Hematopoietic multipotent progenitor cell (in vitro differentiated cells): ENCODE results near the gene DPP7. TPM values are rescaled to one million over a fixed set of nuclear protein-coding genes. Genes with fewer than 3 reads are reported as not detected.
"Not testable (repeated sequence)": the region's sequence is repeated elsewhere in the genome, so short reads cannot be mapped to it uniquely, and the experiment has no call there.

Experiments used
- DNase-seq, 3 donors: peaks; one replicate each; pipeline ENCODE4 v3.0.0-alpha.2; 2011 to 2015; ENCODE audit warnings: low read depth in 2 of 3, low spot score in 2 of 3
- total RNA-seq: library from RNA; depleted of rRNA; stranded (reverse); fragments of >200 nt; gene quantifications from one replicate; pipeline ENCODE4 v1.2.3, GENCODE V29; 2012

DPP7 gene
- total RNA-seq, 1 donor = 154 TPM

DNA sequence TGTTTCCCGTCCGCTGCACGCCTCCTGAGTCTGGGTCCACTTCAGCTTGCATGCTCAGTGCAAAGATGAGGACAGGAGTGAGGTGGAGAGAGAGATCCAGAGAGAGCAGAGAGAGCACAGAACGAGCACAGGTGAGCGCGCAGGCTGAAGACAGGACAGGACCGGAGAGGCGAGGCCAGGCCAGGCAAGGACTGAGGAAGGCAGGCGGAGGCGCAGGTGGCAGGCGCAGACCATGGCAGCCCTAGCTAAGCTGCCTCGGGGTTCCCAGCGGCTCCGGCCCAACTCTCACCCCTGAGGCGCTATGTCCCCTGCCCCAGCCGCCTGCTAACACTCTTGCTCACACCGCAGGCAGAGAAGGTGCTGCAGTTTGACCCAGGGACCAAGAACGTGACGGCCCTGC lies 34.1 kb upstream of the DPP7 start:
- no peak for DNase-seq

DNA sequence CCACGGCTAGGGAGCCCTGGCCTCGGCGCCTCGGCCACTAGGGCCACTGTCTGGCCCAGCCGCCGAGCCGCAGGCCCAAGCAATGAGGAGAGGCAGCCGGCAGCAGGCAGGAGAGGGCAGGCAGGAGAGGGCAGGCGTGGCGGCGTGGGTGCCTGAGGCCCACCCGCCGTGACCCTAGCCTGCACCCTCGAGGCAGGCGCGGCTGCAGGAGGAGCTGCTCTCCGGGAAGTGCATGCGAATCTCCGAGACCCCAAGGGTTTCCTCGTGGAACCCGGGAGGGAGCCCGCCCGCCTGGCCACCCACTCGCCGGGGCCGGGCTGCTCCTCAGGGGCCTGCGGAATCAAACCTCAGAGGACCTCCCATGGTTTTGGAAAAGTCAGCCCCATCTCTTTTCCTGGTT lies 33.7 kb upstream of the DPP7 start:
- DNase-seq = no peak

DNA sequence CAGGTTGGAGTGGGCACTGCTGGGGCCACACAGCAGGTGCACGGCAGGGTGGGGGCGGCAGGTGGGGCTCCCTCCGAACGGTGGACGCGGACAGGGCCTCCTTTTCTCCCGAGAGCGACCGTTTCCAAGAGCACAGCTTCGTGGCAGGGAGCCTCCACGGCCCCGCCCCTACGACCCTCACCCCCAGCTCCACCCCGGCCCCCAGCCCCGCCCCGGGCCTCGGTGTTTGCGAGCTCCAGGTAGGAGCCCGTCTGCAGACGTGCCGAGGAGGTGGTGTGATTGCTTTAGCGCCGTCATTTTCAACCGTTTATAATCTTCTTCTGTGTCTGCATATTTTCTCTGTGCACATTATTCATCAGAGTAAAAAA lies 33.2 kb upstream of the DPP7 start:
- DNase-seq = no peak

DNA sequence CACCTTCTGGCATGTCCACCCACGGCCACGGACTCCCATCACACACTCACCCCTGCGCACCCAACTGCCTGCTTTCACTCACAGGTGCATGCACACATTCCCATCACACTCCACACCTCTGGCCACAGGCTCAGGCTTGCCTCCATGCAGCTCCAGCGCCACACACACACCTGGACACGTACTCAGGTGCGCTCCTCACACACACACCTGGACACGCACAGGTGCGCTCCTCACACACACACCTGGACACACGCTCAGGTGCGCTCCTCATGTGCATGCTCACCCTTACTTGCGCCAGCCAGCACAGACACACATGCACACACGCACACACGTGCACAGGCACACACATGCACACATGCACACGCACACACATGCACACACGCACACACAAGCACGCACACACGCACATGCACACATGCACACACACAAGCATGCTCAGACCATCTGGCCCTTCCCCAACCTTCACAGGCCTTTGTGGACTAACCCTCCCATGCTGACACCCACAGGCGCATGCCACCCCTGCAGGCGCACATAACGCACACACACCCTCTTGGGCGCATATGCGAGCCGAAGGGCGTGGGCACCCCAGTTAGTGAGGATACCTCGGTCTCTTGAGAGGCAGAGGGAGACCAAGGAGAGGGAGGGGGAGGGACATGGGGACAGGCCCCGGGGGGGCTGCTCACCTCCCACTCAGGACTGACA lies 32.7 kb upstream of the DPP7 start:
- no peak for DNase-seq

DNA sequence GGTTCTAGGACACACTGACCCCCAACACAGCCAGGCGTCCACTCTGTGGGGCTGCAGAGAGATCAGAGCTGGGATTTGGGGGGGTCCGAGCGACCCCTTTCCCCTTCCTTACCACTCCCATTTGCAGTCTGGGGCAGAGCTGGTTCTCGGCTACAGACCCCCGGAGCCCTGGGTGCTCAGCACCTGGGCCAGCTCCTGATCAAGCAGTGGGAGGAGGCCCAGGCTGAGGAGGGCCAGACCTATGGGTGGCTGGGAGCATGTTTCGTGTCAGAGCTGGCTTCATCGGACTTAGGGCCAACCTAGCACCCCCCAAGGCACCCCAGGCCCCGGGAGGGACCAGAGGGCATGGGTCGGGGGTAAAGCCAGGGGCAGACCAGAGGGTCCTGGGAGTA lies 32.0 kb upstream of the DPP7 start:
- no peak for DNase-seq

DNA sequence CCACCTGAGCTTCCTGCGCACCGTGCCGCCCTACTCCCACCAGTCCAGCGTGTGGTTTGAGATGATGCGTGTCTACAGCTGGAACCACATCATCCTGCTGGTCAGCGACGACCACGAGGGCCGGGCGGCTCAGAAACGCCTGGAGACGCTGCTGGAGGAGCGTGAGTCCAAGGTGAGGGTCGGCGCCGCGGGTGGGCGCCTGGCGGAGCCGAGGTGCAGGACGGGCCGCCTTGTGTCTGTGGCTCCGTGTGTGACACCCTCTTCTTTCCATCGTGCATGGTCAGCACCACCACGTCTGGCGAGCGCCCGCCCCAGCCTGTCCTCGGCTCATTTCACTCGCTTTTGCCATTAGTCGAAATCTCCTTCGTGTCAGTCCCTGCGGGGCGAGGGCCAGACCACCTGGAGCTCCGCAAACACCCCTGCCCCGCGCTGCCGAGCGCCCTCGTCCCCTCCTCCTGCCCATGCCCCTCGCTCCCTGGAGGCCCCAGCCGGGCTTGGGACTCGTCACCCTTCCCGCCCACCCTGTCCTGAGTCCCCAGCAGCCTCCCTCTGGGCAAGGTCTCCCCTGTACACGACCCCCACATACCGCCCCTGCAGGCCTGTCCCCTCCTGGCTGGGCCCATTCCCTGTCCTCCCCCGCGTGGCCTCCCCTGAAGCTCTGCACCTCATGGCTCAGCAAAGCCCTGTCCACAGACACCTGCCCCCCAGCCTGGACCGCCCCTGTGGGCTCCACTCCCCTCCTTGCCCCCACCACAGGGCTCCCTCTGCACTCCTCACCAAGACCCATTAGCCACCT lies 31.4 kb upstream of the DPP7 start:
- no peak for DNase-seq

DNA sequence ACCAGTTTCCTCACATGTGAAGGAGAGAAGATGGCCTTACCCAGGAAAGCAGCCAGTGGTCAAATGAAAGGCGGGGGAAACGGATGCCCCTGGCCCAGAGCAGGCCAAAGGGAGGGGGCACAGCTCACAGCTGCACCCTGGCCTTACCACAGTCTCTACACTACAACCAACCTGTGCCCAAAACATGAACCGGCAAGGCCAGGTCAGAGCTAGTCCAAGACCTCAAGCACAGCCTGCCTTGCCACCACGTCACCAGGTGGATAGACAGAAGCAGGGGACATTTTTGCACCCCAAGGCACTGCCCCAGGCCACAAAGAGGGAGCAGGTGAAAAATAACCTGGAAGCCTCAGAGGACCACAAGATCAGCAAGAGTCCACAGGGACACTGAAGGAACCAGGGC lies 28.9 kb upstream of the DPP7 start:
- DNase-seq = no peak

DNA sequence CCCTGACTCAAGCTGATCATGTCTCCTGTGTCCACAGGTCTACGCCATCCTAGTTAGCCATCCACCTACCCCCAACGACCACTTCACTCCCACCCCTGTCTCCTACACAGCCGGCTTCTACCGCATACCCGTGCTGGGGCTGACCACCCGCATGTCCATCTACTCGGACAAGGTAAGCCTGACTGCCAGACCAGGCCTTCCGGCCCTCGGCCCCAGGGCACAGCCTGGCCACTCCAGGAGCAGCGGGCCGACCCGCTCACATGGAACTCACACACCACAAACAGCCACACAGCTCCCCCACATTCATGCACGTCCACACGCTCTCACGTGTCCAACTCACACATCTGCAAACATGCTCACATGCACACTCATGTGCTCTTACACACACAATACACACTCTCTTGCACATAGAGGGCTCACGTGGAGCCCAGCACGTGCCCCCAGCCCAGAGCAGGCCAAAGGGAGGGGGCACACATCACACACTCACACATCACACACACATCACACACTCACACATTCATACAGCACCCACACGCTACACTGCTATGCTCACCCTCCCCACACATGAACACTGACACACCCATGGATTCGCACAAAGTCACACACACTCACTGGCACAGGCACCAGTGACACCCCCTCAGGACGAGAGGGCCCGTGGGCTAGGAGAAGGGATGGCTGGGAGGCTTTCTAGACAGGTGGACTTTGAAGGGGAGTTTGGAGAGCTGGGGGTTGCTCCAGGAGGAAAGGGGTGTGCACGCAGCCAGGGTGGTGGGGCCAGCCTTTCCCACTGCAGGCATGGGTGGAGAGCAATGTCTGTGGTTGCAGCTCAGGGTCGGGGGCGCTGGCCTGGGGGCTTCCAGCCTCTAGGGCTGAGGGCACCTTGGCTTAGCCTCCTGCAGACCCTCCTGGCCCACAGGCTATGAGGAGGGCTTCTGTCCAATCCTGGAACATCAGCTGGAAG lies 27.7 kb upstream of the DPP7 start:
- no peak for DNase-seq

DNA sequence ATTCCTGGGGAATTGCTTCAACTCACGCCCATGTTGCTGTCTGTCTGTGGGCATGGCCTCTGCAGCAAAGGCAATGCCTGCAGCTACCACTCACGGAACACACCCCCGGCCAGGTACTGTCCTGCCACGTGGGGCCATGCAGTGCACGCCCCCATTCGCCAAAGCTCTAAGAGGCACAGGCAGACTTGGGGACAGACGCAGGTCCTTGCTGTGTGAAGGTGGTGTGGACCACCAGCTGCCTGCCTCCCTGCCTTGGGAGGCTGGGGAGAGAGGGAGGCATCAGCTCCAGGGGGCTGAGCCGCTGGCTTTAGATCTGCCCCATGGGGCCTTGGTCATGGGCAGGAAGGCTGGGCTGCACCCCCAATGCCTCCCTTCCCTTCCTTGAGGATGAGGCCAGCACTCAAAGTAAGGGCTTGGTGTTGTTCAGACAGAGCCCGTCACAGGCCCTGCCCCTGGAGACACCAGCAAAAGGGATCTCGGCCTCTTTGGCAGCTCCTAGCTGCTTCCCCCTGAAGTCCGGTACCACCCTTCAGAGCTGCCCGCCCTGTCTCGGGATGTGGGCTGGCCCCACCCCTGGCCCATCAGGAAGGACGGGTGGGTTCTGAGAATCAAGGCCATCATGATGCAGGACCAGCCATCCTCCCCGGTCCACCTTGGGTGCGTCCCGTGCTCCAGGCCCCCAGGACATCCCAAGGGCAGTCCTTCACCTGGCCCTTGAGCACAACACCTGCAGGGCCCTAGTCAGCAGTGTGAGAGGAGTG lies 26.7 kb upstream of the DPP7 start:
- no peak for DNase-seq

DNA sequence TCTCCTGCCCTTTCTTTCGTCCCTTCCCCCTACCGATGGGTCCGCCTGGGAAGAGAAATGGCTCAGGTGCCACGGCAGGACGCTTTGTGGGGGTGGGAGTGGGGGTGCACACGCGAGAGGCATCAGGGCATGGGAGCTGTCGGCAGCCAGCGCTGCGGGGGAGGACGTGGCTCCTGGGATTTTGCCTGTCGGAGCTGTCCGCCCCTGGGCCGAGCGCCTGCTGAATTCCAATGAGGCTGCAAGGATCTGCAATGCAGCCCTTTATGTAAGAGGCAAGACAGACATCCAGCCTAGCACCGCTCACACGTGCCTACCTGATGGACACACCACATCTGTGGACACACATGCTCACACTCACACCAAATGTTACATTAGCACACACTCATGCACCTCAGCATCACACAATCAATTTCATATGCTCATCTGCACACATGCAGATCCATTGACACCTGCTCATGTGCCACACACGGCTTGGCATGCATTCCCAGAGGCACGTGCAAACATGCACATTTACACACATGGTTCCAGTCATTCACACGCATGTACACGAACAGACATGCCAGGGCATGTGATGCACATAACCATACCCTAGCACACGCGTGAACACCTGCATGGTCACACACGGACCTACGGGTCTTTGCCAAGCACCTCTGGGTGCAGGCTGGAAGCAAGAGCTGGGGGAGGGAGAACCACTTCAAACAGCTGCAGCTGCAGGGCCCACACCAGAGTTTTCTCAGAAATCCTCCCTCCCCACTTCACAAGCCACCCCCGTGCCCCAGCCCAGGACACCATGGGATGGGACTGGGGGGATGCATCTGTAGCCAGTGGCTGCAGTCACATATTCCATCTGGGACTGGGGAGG lies 25.8 kb upstream of the DPP7 start:
- DNase-seq = no peak

DNA sequence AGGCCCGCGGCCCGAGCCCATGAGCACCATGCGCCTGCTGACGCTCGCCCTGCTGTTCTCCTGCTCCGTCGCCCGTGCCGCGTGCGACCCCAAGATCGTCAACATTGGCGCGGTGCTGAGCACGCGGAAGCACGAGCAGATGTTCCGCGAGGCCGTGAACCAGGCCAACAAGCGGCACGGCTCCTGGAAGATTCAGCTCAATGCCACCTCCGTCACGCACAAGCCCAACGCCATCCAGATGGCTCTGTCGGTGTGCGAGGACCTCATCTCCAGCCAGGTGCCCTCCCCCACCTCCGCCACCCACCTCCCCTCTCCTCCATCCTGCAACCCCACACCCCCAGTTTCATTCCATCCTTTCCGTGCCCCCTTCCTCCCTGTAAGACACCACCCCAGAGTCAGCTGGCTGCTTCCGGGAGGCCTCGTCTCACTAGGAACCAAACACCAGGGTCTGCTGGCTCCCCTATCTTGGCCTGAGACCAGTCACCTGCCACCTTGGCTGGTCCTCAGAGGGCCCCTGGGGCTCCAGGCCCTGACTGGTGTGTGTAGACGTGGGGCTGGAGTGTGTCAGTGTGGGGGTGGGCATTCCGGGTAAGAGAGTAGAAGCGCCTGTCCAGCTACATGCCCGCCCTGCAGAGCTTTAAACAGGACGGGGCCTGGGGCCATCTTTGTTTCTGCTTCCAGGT lies 25.1 kb upstream of the DPP7 start:
- no peak for DNase-seq

DNA sequence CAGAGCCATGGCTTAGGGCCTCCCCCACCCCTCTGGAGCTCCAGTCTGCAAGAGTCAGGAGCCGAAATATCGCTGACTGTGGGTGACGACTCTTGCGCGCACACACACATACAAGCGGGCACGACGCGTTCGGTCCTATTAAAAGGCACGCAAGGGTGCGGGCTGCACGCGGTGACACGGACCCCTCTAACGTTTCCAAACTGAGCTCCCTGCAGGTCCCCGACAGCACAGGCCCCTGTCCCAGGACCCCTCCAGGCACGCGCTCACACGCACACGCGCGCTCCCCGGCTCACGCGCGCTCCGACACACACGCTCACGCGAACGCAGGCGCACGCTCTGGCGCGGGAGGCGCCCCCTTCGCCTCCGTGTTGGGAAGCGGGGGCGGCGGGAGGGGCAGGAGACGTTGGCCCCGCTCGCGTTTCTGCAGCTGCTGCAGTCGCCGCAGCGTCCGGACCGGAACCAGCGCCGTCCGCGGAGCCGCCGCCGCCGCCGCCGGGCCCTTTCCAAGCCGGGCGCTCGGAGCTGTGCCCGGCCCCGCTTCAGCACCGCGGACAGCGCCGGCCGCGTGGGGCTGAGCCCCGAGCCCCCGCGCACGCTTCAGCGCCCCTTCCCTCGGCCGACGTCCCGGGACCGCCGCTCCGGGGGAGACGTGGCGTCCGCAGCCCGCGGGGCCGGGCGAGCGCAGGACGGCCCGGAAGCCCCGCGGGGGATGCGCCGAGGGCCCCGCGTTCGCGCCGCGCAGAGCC lies 24.4 kb upstream of the DPP7 start, which contains the start of gene GRIN1:
GRIN1 (plus strand) TSS at position 433 of the 746 bp plus-strand sequence. CDS start 333 bp downstream, outside the sequence.
- DNase-seq = peak in 1 of 3 donors; percentile 69

DNA sequence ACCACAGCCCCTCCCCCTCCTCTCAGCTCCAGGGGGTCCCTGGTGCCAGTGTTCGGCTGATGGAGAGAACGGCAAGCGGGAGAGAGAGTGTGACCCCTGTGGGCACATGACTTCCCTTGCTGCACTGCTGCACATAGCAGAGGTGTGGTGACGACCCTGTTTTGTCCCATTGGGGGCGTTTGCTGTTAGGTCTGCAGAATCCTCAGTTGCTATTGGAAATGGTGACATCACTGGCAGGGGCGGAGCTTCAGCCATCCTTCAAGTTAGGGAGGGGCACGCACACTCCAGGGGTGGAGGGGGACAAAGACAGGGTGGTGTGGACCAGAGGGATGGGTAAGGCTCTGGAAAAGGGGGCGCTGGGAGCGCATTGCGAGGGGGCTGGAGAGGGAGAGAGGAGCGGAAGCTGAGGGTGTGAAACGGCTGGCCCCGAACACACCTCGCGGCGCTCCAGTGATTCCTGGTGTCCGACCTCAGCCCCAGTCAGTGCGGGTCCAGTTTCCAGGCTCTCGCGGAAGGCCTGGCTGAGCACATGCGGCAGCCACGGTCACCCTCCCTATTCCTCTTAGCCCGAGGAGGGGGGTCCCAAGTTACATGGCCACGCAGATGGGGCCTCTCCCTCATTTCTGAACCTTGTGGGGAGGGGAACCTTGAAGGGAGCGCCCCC lies 23.7 kb upstream of the DPP7 start:
- no peak for DNase-seq

DNA sequence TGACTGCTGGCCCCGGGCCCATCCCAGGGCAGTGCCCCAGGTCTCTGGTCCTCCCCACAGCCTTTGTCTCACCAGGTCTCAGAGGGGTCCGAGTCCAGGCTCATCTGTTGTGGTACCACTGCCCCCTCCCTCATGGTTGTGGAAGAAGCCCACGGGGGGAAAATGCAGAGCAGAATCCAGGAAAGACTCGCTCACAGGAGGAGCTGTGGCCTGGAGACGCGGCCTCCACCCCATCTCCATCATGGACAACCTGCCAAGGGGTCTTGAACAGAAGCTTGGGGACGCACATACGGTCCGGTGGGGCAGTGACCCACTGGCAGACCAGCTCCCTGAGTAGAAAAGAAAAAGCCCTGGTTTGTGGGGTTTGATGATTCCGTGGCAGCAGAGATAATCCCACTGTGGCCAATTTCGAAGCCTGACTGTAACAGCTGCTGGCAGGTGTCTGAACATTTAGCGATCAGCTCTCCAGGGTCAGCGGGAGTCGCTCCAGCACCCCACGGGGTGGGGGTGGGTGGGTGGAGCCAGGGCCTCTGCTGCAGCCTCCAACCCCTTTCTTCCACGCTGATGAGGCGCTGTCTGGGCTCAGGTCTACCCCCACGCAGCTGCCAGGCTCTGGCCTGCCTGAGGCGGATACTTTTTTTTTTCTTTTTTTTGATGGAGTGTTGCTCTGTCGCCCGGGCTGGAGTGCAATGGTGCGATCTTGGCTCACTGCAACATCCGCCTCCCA lies 22.5 kb upstream of the DPP7 start:
- DNase-seq = no peak

DNA sequence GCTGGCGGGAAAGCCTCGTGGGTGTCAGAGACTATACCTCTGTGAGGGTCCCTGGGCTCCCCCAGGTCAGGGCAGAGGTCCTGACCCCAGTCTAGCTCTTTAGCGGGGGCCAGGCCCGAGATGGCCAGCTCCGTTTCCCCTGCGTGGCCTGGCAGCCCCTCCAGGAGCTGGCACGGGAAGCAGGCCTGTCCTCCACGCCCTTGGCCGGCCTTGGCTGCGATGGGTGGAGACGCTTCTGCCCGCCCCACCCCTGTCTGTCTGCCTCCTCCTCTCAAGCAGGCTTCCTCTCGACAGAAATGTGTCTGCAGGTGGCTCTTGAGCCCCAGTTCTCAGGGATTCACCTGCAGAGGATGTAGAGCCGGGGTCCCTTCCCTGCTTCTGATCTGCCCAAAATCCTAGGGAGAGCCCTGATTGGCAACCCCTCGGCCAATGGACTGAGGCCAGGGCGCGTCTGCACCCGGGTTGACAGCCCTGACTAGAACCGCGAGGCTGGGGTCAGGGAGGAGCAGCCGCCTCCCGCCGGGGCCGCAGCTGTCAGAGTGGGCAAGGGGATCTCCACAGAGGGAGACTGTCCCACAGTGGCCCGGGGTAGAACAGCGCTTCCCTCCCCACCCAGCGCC lies 21.8 kb upstream of the DPP7 start:
- no peak for DNase-seq

DNA sequence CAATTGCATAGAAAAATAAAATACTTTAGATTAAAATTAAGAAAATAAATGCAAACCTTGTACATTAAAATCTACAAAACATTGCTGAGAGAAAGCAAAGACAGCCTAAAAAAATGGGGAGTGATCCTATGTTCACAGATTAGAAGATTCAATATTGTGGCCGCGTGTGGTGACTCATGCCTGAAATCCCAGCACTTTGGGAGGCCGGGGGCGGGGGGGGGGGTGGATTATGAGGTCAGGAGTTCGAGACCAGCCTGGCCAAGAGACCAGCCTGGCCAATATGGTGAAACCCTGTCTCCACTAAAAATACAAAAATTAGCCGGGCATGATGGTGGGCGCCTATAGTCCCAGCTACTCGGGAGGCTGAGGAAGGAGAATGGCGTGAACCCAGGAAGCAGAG lies 20.6 kb upstream of the DPP7 start:
- not testable (repeated sequence) for DNase-seq

DNA sequence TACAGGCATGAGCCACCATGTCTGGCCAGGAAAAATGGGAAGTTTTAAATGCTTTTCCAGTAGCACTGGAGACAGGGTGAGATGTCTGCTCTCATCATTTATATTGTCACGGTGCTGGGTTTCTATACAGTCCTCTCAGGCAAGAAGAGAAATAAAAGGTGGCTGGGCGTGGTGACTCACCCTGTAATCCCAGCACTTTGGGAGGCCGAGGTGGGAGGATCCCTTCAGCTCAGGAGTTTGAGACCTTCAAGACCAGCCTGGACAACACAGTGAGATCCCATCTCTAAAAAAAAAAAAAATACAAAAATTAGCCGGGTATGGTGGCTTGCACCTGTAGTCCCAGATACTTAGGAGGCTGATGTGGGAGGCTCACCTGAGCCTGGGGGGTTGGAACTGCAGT lies 19.7 kb upstream of the DPP7 start:
- DNase-seq = no peak
